Mammary epithelial cell (primary cell): ENCODE data around the gene CIDEA.

Experiments
- EZH2 ChIP-seq: IDR thresholded peaks from 2 replicates; pipeline ENCODE4 v1.6.1; 2012; ENCODE audit warnings: low read length, inconsistent platforms, borderline replicate concordance
- TF ChIP-seq, protein P1 (sequence below), 2 donors: IDR thresholded peaks in 1 of 2; conservative IDR thresholded peaks in 1 of 2; 2 replicates each; pipeline ENCODE4 v1.5.1; 2011 to 2012; ENCODE audit warnings: inconsistent platforms in 2 of 2, low read length in 2 of 2, mild to moderate bottlenecking in 2 of 2, control low read depth in 1 of 2, low read depth in 1 of 2; ENCODE audit not compliant: insufficient read depth in 1 of 2; ENCODE audit errors: extremely low read depth in 1 of 2

DNA sequence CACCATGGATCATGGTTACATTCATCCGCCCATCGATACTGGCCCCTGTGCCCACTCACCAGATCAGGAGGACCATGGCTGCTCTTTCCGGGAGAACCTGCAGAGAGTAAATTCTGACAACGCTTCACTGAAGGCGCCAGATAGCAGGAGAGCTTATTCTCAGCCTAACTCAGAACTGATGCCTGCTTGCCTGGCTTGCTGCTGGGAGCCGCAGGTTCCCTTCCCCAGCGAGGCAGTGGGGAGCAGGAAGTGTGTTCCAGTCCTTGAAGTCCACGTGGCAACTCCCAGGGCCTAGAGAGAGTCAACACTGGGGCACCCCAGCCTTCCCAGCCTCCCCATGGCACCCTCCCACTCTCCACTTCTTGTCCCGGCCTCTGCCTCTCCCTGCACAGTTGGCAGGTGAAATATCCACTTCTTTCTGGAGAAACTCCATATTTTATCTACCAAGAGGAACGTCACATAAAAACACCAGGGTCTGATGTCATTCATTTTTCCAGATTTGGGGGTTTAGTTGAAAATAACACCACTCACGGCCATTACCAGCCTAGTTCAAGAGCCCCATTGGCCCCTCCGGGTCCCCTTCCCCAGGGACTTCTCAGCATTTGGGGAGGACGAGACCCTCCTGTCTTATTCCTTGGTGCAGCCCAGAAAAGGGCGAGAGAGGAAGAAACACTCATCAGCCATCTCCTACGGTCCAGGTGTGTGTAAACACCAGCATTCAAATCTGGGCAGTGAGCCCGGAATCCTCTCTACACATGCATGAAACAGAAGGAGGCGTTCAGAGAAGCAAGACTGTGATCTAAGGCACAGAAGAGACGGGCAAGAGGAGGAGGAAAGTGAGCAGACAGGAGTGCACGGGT lies 50.4 kb downstream of the CIDEA start:
- TF ChIP-seq, protein P1, sequence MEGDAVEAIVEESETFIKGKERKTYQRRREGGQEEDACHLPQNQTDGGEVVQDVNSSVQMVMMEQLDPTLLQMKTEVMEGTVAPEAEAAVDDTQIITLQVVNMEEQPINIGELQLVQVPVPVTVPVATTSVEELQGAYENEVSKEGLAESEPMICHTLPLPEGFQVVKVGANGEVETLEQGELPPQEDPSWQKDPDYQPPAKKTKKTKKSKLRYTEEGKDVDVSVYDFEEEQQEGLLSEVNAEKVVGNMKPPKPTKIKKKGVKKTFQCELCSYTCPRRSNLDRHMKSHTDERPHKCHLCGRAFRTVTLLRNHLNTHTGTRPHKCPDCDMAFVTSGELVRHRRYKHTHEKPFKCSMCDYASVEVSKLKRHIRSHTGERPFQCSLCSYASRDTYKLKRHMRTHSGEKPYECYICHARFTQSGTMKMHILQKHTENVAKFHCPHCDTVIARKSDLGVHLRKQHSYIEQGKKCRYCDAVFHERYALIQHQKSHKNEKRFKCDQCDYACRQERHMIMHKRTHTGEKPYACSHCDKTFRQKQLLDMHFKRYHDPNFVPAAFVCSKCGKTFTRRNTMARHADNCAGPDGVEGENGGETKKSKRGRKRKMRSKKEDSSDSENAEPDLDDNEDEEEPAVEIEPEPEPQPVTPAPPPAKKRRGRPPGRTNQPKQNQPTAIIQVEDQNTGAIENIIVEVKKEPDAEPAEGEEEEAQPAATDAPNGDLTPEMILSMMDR (conservative IDR thresholded peaks at IDR 0.05 in 1 of 2, IDR thresholded peaks at IDR 0.05 in 1 of 2; ENCODE audit: extremely low read depth in 1 of 2, insufficient read depth in 1 of 2, low read depth in 1 of 2, low read length in 2 of 2): no peak
- TF ChIP-seq EZH2: no peak
